OCI-LY1 (cell line): ENCODE data around the gene PIP5K1C.

Source experiments
- H2AFZ ChIP-seq: fragments of 200-600 bp; sonication (generic), shearing (Covaris generic); 2 replicates; pipeline ENCODE4 v1.6.0; 2014; ENCODE audit warnings: antibody characterized with exemption, mild to moderate bottlenecking, low read length
- H3F3A ChIP-seq: fragments of 200-600 bp; sonication (generic), shearing (Covaris generic); 2 replicates; pipeline ENCODE4 v1.6.0; 2014; ENCODE audit warnings: mild to moderate bottlenecking, antibody characterized with exemption, low read length, moderate library complexity; ENCODE audit not compliant: insufficient read depth
- H3K27ac ChIP-seq: fragments of 200-600 bp; sonication (generic); 2 replicates; pipeline ENCODE4 v1.5.1; 2014; ENCODE audit warnings: low read length, mixed run types, mild to moderate bottlenecking, low read depth; ENCODE audit not compliant: poor library complexity, severe bottlenecking
- H3K27me3 ChIP-seq: fragments of 200-600 bp; sonication (generic); 2 replicates; pipeline ENCODE4 v1.6.0; 2014; ENCODE audit warnings: antibody characterized with exemption, mild to moderate bottlenecking, low read length, moderate library complexity; ENCODE audit not compliant: insufficient read depth
- H3K36me3 ChIP-seq: fragments of 200-600 bp; sonication (generic); 2 replicates; pipeline ENCODE4 v1.6.1; 2014; ENCODE audit warnings: mild to moderate bottlenecking, antibody characterized with exemption, low read length, moderate library complexity, mixed read lengths; ENCODE audit not compliant: insufficient read depth
- H3K4me1 ChIP-seq: fragments of 200-600 bp; sonication (generic); 2 replicates; pipeline ENCODE4 v1.5.1; 2014; ENCODE audit warnings: mild to moderate bottlenecking, low read length, moderate library complexity; ENCODE audit not compliant: insufficient read depth, severe bottlenecking
- H3K4me2 ChIP-seq: fragments of 200-600 bp; sonication (generic), shearing (Covaris generic); 2 replicates; pipeline ENCODE4 v1.6.1; 2014; ENCODE audit warnings: low read length
- H3K4me3 ChIP-seq: fragments of 200-600 bp; sonication (generic); 2 replicates; pipeline ENCODE4 v1.5.1; 2014; ENCODE audit warnings: low read length, low read depth, mild to moderate bottlenecking, mixed read lengths; ENCODE audit not compliant: poor library complexity, severe bottlenecking
- H3K79me2 ChIP-seq: fragments of 200-600 bp; shearing (Covaris generic); 2 replicates; pipeline ENCODE4 v1.6.1; 2016; ENCODE audit warnings: mixed run types, low read length, mixed read lengths; ENCODE audit not compliant: insufficient read depth
- H3K9ac ChIP-seq: fragments of 200-600 bp; sonication (generic), shearing (Covaris generic); 2 replicates; pipeline ENCODE4 v1.6.1; 2014; ENCODE audit warnings: mild to moderate bottlenecking, low read length, mixed read lengths
- H3K9me2 ChIP-seq: fragments of 200-600 bp; sonication (generic), shearing (Covaris generic); 2 replicates; pipeline ENCODE4 v1.6.1; 2014; ENCODE audit warnings: low read depth, mild to moderate bottlenecking, low read length, mixed read lengths
- H3K9me3 ChIP-seq: fragments of 200-600 bp; shearing (Covaris generic); 2 replicates; pipeline ENCODE4 v1.6.1; 2014; ENCODE audit warnings: low read length, mixed read lengths
- H4K20me1 ChIP-seq: fragments of 200-600 bp; sonication (generic), shearing (Covaris generic); 2 replicates; pipeline ENCODE4 v1.6.0; 2016; ENCODE audit warnings: mild to moderate bottlenecking, low read length; ENCODE audit not compliant: insufficient read depth
- EZH2 ChIP-seq: fragments of 200-600 bp; sonication (generic), shearing (Covaris generic); IDR thresholded peaks from 2 replicates; pipeline ENCODE4 v1.8.0; 2017; ENCODE audit warnings: borderline replicate concordance, mixed run types, mild to moderate bottlenecking, antibody characterized with exemption, low read length, moderate library complexity, mixed read lengths
- TF ChIP-seq, protein P1 (sequence below): fragments of 200-600 bp; sonication (generic), shearing (Covaris generic); IDR thresholded peaks from 2 replicates; pipeline ENCODE4 v1.5.1; 2017; ENCODE audit warnings: mild to moderate bottlenecking, antibody characterized with exemption, low read length, moderate library complexity, mixed read lengths

Gene PIP5K1C

DNA sequence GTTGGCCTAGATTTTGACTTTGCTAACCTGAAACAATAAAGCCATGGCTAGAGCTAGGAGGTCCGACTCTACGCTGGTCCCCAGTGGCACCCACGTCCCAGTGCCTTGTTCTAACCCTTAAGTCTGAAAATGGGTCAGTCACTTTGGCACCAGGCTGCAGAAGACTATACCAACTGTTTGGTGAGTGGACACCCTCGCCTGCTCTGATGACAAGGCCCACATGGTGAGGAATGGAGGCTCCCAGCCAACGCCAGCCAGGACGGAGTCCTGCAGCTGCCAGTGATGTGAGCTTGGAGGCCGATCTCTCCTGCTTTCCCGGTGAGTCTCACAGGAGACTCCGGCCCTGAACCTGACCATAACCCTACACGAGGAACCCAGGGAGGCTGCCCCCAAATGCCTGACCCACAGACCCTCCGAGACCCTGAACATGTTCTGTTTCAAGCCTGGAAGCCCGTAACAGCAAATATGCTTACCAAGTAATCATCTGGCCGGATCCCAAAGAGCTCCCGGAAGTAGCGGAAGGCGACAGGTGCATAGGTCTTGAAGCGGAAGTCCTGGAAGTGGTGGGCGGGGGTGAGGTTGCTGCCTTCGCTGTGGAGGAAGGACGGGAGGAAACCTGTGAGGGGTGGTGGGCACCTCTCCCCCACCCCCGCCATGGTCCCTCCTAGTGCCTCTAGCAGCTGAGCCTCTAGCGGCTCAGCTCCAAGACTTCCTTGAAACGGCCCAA lies 39.6 kb downstream of the PIP5K1C start:
- H3K27me3 ChIP-seq: no peaks in the 10 kb centered on the region; the same call in 1 of the 2 replicates
- H3K27ac ChIP-seq: no peak overlapping the region
- no peak overlapping the region for H3K4me3 ChIP-seq
- H3K9me3 ChIP-seq: no peaks in the 10 kb centered on the region
- no peaks in the 10 kb centered on the region for H3F3A ChIP-seq
- H3K9me2 ChIP-seq: no peaks in the 10 kb centered on the region
- H3K36me3 ChIP-seq: no peaks in the 10 kb centered on the region; the same call in 1 of the 2 replicates
- TF ChIP-seq EZH2: no peak
- no peaks in the 10 kb centered on the region for H4K20me1 ChIP-seq
- H3K9ac ChIP-seq: no peak overlapping the region
- H3K4me2 ChIP-seq: no peak overlapping the region
- no peak overlapping the region for H2AFZ ChIP-seq
- no peaks in the 10 kb centered on the region for H3K79me2 ChIP-seq
- H3K4me1 ChIP-seq: peaks cover 18% of the 10 kb centered on the region

DNA sequence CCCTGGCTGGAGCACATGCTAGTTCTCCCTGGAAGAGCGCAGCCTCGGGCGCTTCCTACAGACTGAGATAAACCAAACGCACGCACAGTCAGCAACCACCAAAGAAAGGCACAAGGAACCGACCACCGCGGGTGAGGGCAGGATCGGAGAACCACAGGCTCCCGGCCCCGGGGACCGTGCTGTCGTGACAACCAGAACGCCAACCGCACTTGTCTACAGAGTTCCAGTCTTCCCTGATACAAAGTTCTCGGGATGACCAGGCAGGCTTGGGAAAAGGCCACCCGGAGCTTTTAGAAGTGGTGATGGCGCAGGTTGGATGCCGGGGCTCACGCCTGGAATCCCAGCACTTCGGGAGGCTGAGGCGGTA lies 40.5 kb downstream of the PIP5K1C start:
- no peaks in the 10 kb centered on the region; the same call in 1 of the 2 replicates for H3K27me3 ChIP-seq
- no peak overlapping the region for H3K4me2 ChIP-seq
- no peak overlapping the region for H2AFZ ChIP-seq
- H3K27ac ChIP-seq: no peak overlapping the region
- no peaks in the 10 kb centered on the region for H3K9me3 ChIP-seq
- no peak overlapping the region for H3K4me3 ChIP-seq
- no peaks in the 10 kb centered on the region for H3K9me2 ChIP-seq
- no peaks in the 10 kb centered on the region; the same call in 1 of the 2 replicates for H3K36me3 ChIP-seq
- no peaks in the 10 kb centered on the region for H3F3A ChIP-seq
- no peak overlapping the region for H3K9ac ChIP-seq
- H3K4me1 ChIP-seq: peaks cover 9% of the 10 kb centered on the region
- TF ChIP-seq EZH2: no peak
- TF ChIP-seq, protein P1, sequence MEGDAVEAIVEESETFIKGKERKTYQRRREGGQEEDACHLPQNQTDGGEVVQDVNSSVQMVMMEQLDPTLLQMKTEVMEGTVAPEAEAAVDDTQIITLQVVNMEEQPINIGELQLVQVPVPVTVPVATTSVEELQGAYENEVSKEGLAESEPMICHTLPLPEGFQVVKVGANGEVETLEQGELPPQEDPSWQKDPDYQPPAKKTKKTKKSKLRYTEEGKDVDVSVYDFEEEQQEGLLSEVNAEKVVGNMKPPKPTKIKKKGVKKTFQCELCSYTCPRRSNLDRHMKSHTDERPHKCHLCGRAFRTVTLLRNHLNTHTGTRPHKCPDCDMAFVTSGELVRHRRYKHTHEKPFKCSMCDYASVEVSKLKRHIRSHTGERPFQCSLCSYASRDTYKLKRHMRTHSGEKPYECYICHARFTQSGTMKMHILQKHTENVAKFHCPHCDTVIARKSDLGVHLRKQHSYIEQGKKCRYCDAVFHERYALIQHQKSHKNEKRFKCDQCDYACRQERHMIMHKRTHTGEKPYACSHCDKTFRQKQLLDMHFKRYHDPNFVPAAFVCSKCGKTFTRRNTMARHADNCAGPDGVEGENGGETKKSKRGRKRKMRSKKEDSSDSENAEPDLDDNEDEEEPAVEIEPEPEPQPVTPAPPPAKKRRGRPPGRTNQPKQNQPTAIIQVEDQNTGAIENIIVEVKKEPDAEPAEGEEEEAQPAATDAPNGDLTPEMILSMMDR: no peak
- H4K20me1 ChIP-seq: no peaks in the 10 kb centered on the region
- H3K79me2 ChIP-seq: no peaks in the 10 kb centered on the region

DNA sequence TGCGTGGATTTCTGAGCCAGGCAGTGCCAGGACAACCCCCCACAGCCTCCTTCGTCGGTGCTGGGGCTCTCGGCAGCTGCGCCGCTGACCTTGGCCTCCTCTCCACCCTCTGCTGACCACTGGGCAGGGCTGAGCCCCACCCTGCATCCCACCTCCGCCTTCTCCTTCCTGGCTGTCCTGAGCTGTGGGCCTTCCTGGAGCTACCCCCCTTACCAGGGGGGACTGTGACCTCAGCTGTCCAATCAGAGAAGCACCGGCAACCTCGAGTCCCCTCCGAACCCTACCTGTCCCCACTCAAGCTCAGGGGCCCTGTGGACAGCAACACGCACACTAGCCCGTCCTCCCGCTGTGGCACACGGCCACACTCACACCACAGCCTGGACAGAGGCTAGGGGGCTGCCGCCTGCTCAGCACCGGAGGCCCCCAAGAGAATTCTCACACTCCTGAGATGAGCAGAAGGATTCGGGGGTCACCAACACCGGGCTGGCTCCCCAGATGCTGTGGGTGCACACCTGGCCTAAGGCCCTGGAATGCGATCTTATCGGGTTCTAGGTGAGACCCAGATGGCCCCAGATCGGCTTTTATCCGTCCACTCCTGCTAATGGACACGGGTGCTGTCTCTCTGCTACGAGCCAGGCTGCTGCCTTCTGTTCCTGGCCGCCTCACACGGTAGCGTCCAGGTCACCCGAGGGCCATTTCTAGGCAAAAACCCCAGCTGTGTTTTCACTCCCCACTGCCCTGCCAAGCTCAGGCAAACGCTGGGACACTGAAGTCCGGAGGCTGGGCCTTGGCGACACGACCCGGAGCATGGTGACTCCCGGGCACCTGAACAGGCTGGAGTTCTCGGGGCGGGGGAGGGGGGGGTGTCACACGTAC lies 41.2 kb downstream of the PIP5K1C start:
- Histone ChIP-seq H3K9ac (no peak overlapping the region), H3K27me3 (no peaks in the 10 kb centered on the region; the same call in 1 of the 2 replicates), H3K4me1 (peaks cover 8% of the 10 kb centered on the region), H3K9me3 (no peaks in the 10 kb centered on the region), H3K36me3 (no peaks in the 10 kb centered on the region; the same call in 1 of the 2 replicates), H3K27ac (no peak overlapping the region), H3K9me2 (no peaks in the 10 kb centered on the region), H3K79me2 (no peaks in the 10 kb centered on the region), H3F3A (no peaks in the 10 kb centered on the region), H4K20me1 (no peaks in the 10 kb centered on the region), H3K4me2 (no peak overlapping the region), H2AFZ (no peak overlapping the region), H3K4me3 (no peak overlapping the region)
- TF ChIP-seq, protein P1: no peak
- no peak for TF ChIP-seq EZH2
